Measurements from ENCODE around the gene PLSCR4. TPM values are rescaled to one million over a fixed set of nuclear protein-coding genes. Genes with fewer than 3 reads are reported as not detected.

The PLSCR4 gene
- polyA plus RNA-seq, 2 of the 4 experiments (the other 2 are of a cell fraction) = 8.3 to 17.2 TPM

DNA sequence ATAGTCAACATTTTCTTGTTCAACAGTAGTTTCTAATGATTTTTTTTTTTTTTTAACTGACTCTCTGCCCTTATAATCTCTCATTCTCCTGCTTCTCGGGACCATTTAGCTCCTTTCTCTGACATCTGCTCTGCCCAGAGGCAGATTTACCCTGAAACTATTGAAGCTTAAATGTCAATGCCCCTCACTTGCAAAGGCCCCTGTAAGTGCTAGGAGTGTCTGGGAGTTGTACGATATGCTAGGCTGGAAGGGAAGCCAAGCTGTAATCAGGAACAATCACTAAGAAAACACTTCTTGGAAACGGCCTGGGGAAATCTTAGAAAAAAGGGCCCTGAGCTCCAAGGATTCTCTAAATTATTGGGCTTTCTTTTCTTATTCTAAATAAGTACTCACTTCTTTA is 84.1 kb downstream of the PLSCR4 start:
- 6% methylated on average over 3 of the region's 3 CpGs for WGBS (ENCODE audit: missing lambda C conversion rate)
- H3K9me3 ChIP-seq = 0 out of 3 replicates have a peak, but pooled peaks cover 3% of the 10 kb centered on the region
- H3K4me2 ChIP-seq = peak overlapping the region; percentile 97
- H3K4me3 ChIP-seq = 0 out of 3 replicates have a peak overlapping the region, but pooled peaks have one; percentile 10
- no peak for FAIRE-seq
- peaks cover 59% of the 10 kb centered on the region for H3K4me1 ChIP-seq
- TF ChIP-seq ZSCAN20 (CRISPR knock-in tag; IDR thresholded peaks at IDR 0.05) = no peak
- TF ChIP-seq JUNB (IDR thresholded peaks at IDR 0.05) = peak; percentile 43; the same call in 1 of the 2 replicates
- TF ChIP-seq, protein P1, sequence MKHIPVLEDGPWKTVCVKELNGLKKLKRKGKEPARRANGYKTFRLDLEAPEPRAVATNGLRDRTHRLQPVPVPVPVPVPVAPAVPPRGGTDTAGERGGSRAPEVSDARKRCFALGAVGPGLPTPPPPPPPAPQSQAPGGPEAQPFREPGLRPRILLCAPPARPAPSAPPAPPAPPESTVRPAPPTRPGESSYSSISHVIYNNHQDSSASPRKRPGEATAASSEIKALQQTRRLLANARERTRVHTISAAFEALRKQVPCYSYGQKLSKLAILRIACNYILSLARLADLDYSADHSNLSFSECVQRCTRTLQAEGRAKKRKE (CRISPR knock-in tag; IDR thresholded peaks at IDR 0.05; ENCODE audit: low read depth) = no peak
- 0 out of 5 replicates have a peak, but pooled peaks of 1 of the 2 experiments have one; percentile 46 for TF ChIP-seq EP300 (IDR thresholded peaks at IDR 0.05)
- TF ChIP-seq ZFP36 (IDR thresholded peaks at IDR 0.05; ENCODE audit: borderline replicate concordance, partially characterized antibody) = no peak
- ChIA-PET CTCF (interaction anchor here (1.4 to 3.5 kb wide), 6 partner anchors 8 to 102 kb away, joined by 3 to 20 read pairs (median 10); no protein-coding TSS in a partner anchor), POLR2A (interaction anchor here (0.6 to 1.0 kb wide), 5 partner anchors 8 to 101 kb away, joined by 3 to 5 read pairs (median 3); no protein-coding TSS in a partner anchor)
- H3K27ac ChIP-seq = peak overlapping the region; percentile 87 to 97
- peak; percentile 3; a peak in 2 of 6 replicates for ATAC-seq
- peak in 1 of 2 experiments; percentile 43 for DNase-seq (ENCODE audit: low read depth in 1 of 2, low spot score in 1 of 2)

DNA sequence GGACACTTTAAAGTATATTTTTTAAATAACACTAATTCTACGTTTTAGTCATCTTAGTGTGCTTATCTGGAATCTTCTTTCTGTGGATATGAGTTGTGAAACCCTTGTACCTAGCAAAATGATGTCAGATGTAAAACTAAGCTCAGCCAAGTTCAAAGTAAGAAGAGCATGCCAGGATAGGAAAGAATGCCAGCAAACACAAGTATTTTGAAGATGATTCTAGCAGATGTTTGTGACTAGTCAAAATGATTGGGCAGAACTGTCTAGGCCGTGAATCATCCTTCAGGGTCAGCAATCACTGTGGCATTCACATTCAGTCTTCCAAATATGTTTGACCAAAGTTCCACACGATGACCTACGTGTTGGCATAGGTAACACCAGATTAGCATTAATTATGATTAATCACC is 84.5 kb downstream of the PLSCR4 start:
- WGBS (ENCODE audit: missing lambda C conversion rate) = 1% methylated on average over 4 of the region's 4 CpGs
- FAIRE-seq (peak; percentile 98), DNase-seq (ENCODE audit: low read depth in 1 of 2, low spot score in 1 of 2) (peak in 1 of 2 experiments; percentile 88), ATAC-seq (peak; percentile 65)
- H3K4me2 ChIP-seq = peak overlapping the region; percentile 97
- 0 out of 3 replicates have a peak, but pooled peaks cover 3% of the 10 kb centered on the region for H3K9me3 ChIP-seq
- ChIA-PET POLR2A (interaction anchor here (0.6 to 1.0 kb wide), 5 partner anchors 8 to 101 kb away, joined by 3 to 5 read pairs (median 3); no protein-coding TSS in a partner anchor), CTCF (interaction anchor here (1.4 to 3.5 kb wide), 6 partner anchors 9 to 101 kb away, joined by 3 to 20 read pairs (median 10); no protein-coding TSS in a partner anchor)
- H3K27ac ChIP-seq = peak overlapping the region; percentile 87 to 97
- H3K4me3 ChIP-seq = 0 out of 3 replicates have a peak overlapping the region, but pooled peaks have one; percentile 10
- peaks cover 61% of the 10 kb centered on the region for H3K4me1 ChIP-seq
- TF ChIP-seq RAD21 (conservative IDR thresholded peaks at IDR 0.05 in 1 of 2, IDR thresholded peaks at IDR 0.05 in 1 of 2) (peak; percentile 2 to 21; a peak in 1 of 5 replicates), EP300 (IDR thresholded peaks at IDR 0.05) (peak; percentile 81 to 92; a peak in 3 of 5 replicates), TP53 (CRISPR knock-in tag; IDR thresholded peaks at IDR 0.05) (no peak), RFX5 (IDR thresholded peaks at IDR 0.05) (peak; percentile 60; the same call in 1 of the 2 replicates), NR3C1 (IDR thresholded peaks at IDR 0.05) (no peak), RARB (CRISPR knock-in tag; IDR thresholded peaks at IDR 0.05) (no peak), FOSL2 (IDR thresholded peaks at IDR 0.05) (peak; percentile 85), FOSL2 (CRISPR knock-in tag; IDR thresholded peaks at IDR 0.05) (peak; percentile 89), CBX2 (IDR thresholded peaks at IDR 0.05; ENCODE audit: borderline replicate concordance, low read depth) (no peak), SMC3 (IDR thresholded peaks at IDR 0.05) (no peak), NFE2L2 (conservative IDR thresholded peaks at IDR 0.05; ENCODE audit: low read length) (peak; percentile 79), GATA3 (IDR thresholded peaks at IDR 0.05; ENCODE audit: borderline replicate concordance) (peak; percentile 96), HOXB5 (CRISPR knock-in tag; IDR thresholded peaks at IDR 0.05) (no peak), JUN (IDR thresholded peaks at IDR 0.05) (peak; percentile 72 to 80; a peak in 4 of 5 replicates), MAFK (IDR thresholded peaks at IDR 0.05; ENCODE audit: partially characterized antibody) (peak; percentile 77), HDAC2 (IDR thresholded peaks at IDR 0.05) (no peak), CEBPB (IDR thresholded peaks at IDR 0.05) (peak; percentile 86 to 95), JUNB (IDR thresholded peaks at IDR 0.05) (peak; percentile 95)
- TF ChIP-seq, protein P2, sequence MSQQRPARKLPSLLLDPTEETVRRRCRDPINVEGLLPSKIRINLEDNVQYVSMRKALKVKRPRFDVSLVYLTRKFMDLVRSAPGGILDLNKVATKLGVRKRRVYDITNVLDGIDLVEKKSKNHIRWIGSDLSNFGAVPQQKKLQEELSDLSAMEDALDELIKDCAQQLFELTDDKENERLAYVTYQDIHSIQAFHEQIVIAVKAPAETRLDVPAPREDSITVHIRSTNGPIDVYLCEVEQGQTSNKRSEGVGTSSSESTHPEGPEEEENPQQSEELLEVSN (IDR thresholded peaks at IDR 0.05; ENCODE audit: borderline replicate concordance, low read depth) = 0 out of 2 replicates have a peak, but pooled peaks have one; percentile 49
- TF ChIP-seq, protein P3, sequence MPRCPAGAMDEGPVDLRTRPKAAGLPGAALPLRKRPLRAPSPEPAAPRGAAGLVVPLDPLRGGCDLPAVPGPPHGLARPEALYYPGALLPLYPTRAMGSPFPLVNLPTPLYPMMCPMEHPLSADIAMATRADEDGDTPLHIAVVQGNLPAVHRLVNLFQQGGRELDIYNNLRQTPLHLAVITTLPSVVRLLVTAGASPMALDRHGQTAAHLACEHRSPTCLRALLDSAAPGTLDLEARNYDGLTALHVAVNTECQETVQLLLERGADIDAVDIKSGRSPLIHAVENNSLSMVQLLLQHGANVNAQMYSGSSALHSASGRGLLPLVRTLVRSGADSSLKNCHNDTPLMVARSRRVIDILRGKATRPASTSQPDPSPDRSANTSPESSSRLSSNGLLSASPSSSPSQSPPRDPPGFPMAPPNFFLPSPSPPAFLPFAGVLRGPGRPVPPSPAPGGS (IDR thresholded peaks at IDR 0.05) = 0 out of 3 replicates have a peak, but pooled peaks have one; percentile 65
- TF ChIP-seq, protein P4, sequence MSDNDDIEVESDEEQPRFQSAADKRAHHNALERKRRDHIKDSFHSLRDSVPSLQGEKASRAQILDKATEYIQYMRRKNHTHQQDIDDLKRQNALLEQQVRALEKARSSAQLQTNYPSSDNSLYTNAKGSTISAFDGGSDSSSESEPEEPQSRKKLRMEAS (IDR thresholded peaks at IDR 0.05) = peak; percentile 90
- TF ChIP-seq, protein P5, sequence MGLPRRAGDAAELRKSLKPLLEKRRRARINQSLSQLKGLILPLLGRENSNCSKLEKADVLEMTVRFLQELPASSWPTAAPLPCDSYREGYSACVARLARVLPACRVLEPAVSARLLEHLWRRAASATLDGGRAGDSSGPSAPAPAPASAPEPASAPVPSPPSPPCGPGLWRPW (IDR thresholded peaks at IDR 0.05) = 0 out of 2 replicates have a peak, but pooled peaks have one; percentile 15
- TF ChIP-seq, protein P6, sequence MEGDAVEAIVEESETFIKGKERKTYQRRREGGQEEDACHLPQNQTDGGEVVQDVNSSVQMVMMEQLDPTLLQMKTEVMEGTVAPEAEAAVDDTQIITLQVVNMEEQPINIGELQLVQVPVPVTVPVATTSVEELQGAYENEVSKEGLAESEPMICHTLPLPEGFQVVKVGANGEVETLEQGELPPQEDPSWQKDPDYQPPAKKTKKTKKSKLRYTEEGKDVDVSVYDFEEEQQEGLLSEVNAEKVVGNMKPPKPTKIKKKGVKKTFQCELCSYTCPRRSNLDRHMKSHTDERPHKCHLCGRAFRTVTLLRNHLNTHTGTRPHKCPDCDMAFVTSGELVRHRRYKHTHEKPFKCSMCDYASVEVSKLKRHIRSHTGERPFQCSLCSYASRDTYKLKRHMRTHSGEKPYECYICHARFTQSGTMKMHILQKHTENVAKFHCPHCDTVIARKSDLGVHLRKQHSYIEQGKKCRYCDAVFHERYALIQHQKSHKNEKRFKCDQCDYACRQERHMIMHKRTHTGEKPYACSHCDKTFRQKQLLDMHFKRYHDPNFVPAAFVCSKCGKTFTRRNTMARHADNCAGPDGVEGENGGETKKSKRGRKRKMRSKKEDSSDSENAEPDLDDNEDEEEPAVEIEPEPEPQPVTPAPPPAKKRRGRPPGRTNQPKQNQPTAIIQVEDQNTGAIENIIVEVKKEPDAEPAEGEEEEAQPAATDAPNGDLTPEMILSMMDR (IDR thresholded peaks at IDR 0.05) = no peak

All from A549 (cell line).